GM23338 (cell line): Measurements from ENCODE around the gene RFX7. TPM values are rescaled to one million over a fixed set of nuclear protein-coding genes. Genes with fewer than 3 reads are reported as not detected.

Source experiments
- ATAC-seq: fragments of 200-7000 bp; cut with Tn5 transposase; 3 replicates; pipeline ENCODE4 v1.9.1; 2020
- DNase-seq: peaks from one replicate; pipeline ENCODE4 v3.0.0-alpha.2; 2015; ENCODE audit warnings: low spot score
- H2AFZ ChIP-seq: fragments of 200-600 bp; sonication (generic); 2 replicates; pipeline ENCODE4 v1.8.0; 2016; ENCODE audit warnings: antibody characterized with exemption, mild to moderate bottlenecking, moderate library complexity
- H3F3A ChIP-seq: fragments of 200-600 bp; sonication (generic); replicated peaks from 2 replicates; pipeline ENCODE4 v1.8.0; 2017; ENCODE audit warnings: antibody characterized with exemption, mixed run types, low read depth
- H3K27ac ChIP-seq: fragments of 200-600 bp; sonication (generic); 2 replicates; pipeline ENCODE4 v1.6.1; 2016; ENCODE audit warnings: low read depth
- H3K27me3 ChIP-seq: fragments of 200-600 bp; sonication (generic); 2 replicates; pipeline ENCODE4 v1.8.0; 2016; ENCODE audit warnings: mild to moderate bottlenecking, mixed run types, moderate library complexity; ENCODE audit not compliant: insufficient read depth
- H3K36me3 ChIP-seq: fragments of 200-600 bp; sonication (generic); 2 replicates; pipeline ENCODE4 v1.8.0; 2016; ENCODE audit warnings: mild to moderate bottlenecking; ENCODE audit not compliant: insufficient read depth
- H3K4me1 ChIP-seq: fragments of 200-600 bp; sonication (generic); 2 replicates; pipeline ENCODE4 v1.8.0; 2016; ENCODE audit warnings: mild to moderate bottlenecking, moderate library complexity; ENCODE audit not compliant: insufficient read depth
- H3K4me2 ChIP-seq: fragments of 200-600 bp; sonication (generic); 2 replicates; pipeline ENCODE4 v1.7.1; 2017; ENCODE audit warnings: mixed run types
- H3K4me3 ChIP-seq: fragments of 200-600 bp; sonication (generic); 2 replicates; pipeline ENCODE4 v1.6.1; 2016; ENCODE audit warnings: mixed run types
- H3K79me2 ChIP-seq: fragments of 200-600 bp; sonication (generic); replicated peaks from 2 replicates; pipeline ENCODE4 v1.8.0; 2017; ENCODE audit warnings: mild to moderate bottlenecking; ENCODE audit not compliant: insufficient read depth
- H3K9me2 ChIP-seq: fragments of 200-600 bp; sonication (generic); 2 replicates; pipeline ENCODE4 v1.8.0; 2017; ENCODE audit not compliant: insufficient read depth
- H4K20me1 ChIP-seq: fragments of 200-600 bp; sonication (generic); replicated peaks from 2 replicates; pipeline ENCODE4 v1.8.0; 2017; ENCODE audit warnings: mild to moderate bottlenecking; ENCODE audit not compliant: insufficient read depth
- H3K27ac Mint-ChIP-seq: 2 replicates; pipeline ENCODE4 v1.8.0; 2020; ENCODE audit warnings: inconsistent platforms, mild to moderate bottlenecking, moderate library complexity, mixed read lengths
- H3K27me3 Mint-ChIP-seq: 3 replicates; pipeline ENCODE4 v1.8.0; 2022; ENCODE audit warnings: low read depth, mild to moderate bottlenecking, moderate library complexity, mixed read lengths, inconsistent platforms; ENCODE audit not compliant: insufficient read depth, poor library complexity
- H3K36me3 Mint-ChIP-seq: 3 replicates; pipeline ENCODE4 v1.8.0; 2021; ENCODE audit warnings: low read depth, mild to moderate bottlenecking, inconsistent platforms, moderate library complexity, mixed read lengths
- H3K4me1 Mint-ChIP-seq: 3 replicates; pipeline ENCODE4 v1.8.0; 2020; ENCODE audit warnings: mild to moderate bottlenecking, inconsistent platforms, mixed read lengths
- H3K4me3 Mint-ChIP-seq: 3 replicates; pipeline ENCODE4 v1.8.0; 2021; ENCODE audit warnings: moderate library complexity, mild to moderate bottlenecking, inconsistent platforms, mixed read lengths
- H3K9me3 Mint-ChIP-seq: 3 replicates; pipeline ENCODE4 v1.8.0; 2020; ENCODE audit warnings: moderate library complexity, mild to moderate bottlenecking, inconsistent platforms, mixed read lengths
- CTCF ChIP-seq, 2 experiments: fragments of 200-600 bp in 1 of 2; sonication (generic) in 1 of 2; conservative IDR thresholded peaks; 2 replicates each; pipeline versions ENCODE4 v1.5.1 to v1.6.1; 2016 to 2017; ENCODE audit warnings: antibody characterized with exemption in 2 of 2, low read depth in 2 of 2, mild to moderate bottlenecking in 2 of 2, moderate library complexity in 1 of 2
- ETS1 ChIP-seq: IDR thresholded peaks from 2 replicates; pipeline ENCODE4 v1.6.1; 2016; ENCODE audit warnings: antibody characterized with exemption
- EZH2 ChIP-seq: fragments of 200-600 bp; sonication (generic); IDR thresholded peaks from one replicate; pipeline ENCODE4 v1.8.0; 2017; ENCODE audit warnings: antibody characterized with exemption, mild to moderate bottlenecking, low read depth; ENCODE audit not compliant: unreplicated experiment
- EZH2phosphoT487 ChIP-seq: fragments of 200-600 bp; sonication (generic); IDR thresholded peaks from one replicate; pipeline ENCODE4 v1.8.1; 2018; ENCODE audit warnings: antibody characterized with exemption; ENCODE audit not compliant: unreplicated experiment
- JUNB ChIP-seq: IDR thresholded peaks from one replicate; pipeline ENCODE4 v1.6.1; 2016; ENCODE audit warnings: antibody characterized with exemption; ENCODE audit not compliant: unreplicated experiment
- POLR2AphosphoS5 ChIP-seq: IDR thresholded peaks from 2 replicates; pipeline ENCODE4 v1.6.1; 2016; ENCODE audit warnings: antibody characterized with exemption, low read depth
- STAT1 ChIP-seq: IDR thresholded peaks from one replicate; pipeline ENCODE4 v1.6.1; 2016; ENCODE audit warnings: antibody characterized with exemption; ENCODE audit not compliant: unreplicated experiment
- ZNF114 ChIP-seq: fragments of 250-450 bp; sonication (Bioruptor Pico); IDR thresholded peaks from 2 replicates; pipeline ENCODE4 v1.5.0; 2020; ENCODE audit warnings: mild to moderate bottlenecking, moderate library complexity
- ZNF331 ChIP-seq: fragments of 250-450 bp; sonication (Bioruptor Pico); IDR thresholded peaks from 2 replicates; pipeline ENCODE4 v1.5.0; 2020; ENCODE audit warnings: low read depth, mild to moderate bottlenecking, moderate library complexity
- ZNF462 ChIP-seq: fragments of 250-450 bp; sonication (Bioruptor Pico); IDR thresholded peaks from 2 replicates; pipeline ENCODE4 v1.5.0; 2020; ENCODE audit warnings: mild to moderate bottlenecking, moderate library complexity
- polyA plus RNA-seq: library from polyadenylated mRNA; unstranded; fragments of >200 nt; fragmentation: Nextera tagmentation; extraction: Ambion mirVana; gene quantifications from 2 replicates; pipeline ENCODE4 v1.2.1, GENCODE V29; 2016
- total RNA-seq: library from RNA; depleted of rRNA; stranded (reverse); fragments of >200 nt; shearing (Covaris generic); gene quantifications from 2 replicates; pipeline ENCODE4 v1.2.3, GENCODE V29; 2014

The RFX7 gene
- total and polyA plus RNA-seq, 2 experiments from 2014 or later, result 17.6 to 33.6 TPM

GRCh38 chr15:56045068-56045748 is 198.5 kb downstream of the RFX7 start:
- H3K79me2 ChIP-seq, result no peaks in the 10 kb centered on the region
- H3K4me3 ChIP-seq, result no peak overlapping the region
- no peak for DNase-seq
- H3K4me1 ChIP-seq, result 0 out of 2 replicates have a peak, but pooled peaks cover 5% of the 10 kb centered on the region
- H3K36me3 ChIP-seq, result no peaks in the 10 kb centered on the region
- Mint-ChIP-seq H3K9me3 (no peaks in the 10 kb centered on the region), H3K4me1 (peaks cover 14% of the 10 kb centered on the region), H3K36me3 (no peaks in the 10 kb centered on the region), H3K27me3 (peaks cover 5% of the 10 kb centered on the region), H3K4me3 (no peak overlapping the region), H3K27ac (no peak overlapping the region)
- H4K20me1 ChIP-seq, result no peaks in the 10 kb centered on the region
- H2AFZ ChIP-seq, result no peak overlapping the region
- no peak overlapping the region for H3K4me2 ChIP-seq
- TF ChIP-seq EZH2 (no peak), ZNF331 (CRISPR knock-in tag) (no peak), JUNB (no peak), CTCF (conservative IDR thresholded peaks at IDR 0.05; ENCODE audit: low read depth in 2 of 2) (no peak), EZH2phosphoT487 (no peak), STAT1 (no peak), ETS1 (no peak), POLR2AphosphoS5 (no peak), ZNF462 (CRISPR knock-in tag) (no peak), ZNF114 (no peak)
- H3K27me3 ChIP-seq, result no peaks in the 10 kb centered on the region
- no peaks in the 10 kb centered on the region for H3F3A ChIP-seq
- no peak for ATAC-seq
- peaks cover 6% of the 10 kb centered on the region; the same call in 1 of the 2 replicates for H3K9me2 ChIP-seq
- no peak overlapping the region for H3K27ac ChIP-seq
